C4-2B (cell line): ENCODE data around the gene TNFAIP8.

ENCODE experiments used
- ZFX ChIP-seq: fragments of 450-650 bp; IDR thresholded peaks from 2 replicates; pipeline ENCODE4 v1.6.1; 2017
- TF ChIP-seq, protein P1 (sequence below): fragments of 450-650 bp; conservative IDR thresholded peaks from 2 replicates; pipeline ENCODE4 v1.5.1; 2017; ENCODE audit warnings: mild to moderate bottlenecking

DNA sequence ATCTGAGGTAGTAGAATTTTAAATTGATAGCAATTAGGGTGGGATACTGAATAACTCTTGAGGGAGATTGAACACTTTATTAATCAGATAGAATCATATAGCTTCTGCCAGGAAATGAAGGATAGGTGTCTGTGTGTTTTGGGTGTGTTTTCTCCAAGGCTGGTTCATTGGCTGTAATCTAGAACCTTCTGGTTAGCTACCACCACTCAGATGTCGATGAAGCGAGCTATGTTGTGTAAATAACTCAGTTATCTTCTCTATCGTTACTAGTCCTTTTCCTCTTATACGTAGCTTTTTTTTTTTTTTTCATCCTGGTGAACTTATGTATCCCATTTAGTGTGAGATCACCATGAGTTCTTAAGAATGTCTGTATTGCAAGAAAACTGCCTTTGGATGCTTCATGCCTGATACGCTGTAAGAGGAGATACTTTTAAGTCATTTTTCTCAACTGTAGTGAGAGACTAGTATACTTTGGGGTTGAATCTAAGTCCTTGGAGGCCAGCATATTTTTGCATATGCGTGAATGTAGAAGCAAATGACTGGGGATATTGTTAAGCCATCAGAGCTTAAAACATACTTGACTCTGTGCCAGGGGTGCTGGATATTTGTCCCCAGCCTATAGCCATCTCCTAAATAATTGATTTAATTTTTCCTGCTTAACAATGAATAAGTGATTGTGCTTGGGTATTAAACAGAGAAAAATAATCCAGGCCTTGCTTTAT is 2.1 kb downstream of the TNFAIP8 start:
- TF ChIP-seq, protein P1, sequence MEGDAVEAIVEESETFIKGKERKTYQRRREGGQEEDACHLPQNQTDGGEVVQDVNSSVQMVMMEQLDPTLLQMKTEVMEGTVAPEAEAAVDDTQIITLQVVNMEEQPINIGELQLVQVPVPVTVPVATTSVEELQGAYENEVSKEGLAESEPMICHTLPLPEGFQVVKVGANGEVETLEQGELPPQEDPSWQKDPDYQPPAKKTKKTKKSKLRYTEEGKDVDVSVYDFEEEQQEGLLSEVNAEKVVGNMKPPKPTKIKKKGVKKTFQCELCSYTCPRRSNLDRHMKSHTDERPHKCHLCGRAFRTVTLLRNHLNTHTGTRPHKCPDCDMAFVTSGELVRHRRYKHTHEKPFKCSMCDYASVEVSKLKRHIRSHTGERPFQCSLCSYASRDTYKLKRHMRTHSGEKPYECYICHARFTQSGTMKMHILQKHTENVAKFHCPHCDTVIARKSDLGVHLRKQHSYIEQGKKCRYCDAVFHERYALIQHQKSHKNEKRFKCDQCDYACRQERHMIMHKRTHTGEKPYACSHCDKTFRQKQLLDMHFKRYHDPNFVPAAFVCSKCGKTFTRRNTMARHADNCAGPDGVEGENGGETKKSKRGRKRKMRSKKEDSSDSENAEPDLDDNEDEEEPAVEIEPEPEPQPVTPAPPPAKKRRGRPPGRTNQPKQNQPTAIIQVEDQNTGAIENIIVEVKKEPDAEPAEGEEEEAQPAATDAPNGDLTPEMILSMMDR, result no peak
- no peak for TF ChIP-seq ZFX
